Measurements from ENCODE around the gene MICAL2.

MICAL2 gene

DNA sequence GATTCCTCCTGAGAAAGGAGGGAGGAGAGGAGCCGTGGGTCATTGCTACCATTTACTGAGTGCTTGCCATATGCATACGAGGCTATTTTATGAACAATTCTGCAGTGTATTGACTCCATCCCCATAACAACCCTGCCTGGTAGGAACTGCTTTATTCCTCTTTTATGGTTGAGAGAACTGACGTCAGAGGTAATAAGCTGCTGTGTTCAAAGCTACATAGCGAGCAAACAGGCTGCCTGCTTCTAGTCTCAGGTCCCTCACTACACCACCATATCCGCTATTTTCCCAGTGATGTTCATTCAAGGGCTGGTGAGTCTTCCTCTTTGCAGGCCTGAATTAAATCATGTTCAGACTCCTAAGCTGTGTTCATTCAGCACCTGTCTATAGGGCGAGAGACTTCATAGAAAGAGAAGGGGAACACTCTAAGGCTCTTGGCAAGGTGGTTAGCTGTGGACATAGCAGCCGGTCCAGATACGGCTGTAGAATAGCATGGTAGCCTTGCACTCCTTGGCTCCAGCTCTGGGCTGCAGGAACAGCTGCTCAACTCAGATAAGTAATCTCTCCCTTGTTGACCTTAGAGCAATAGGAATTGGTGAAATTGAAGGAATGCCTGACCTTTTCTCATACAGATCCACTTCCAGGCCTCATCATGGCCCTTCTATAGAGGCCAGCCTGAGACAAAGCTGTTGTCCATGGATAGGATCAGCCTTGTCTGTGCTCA is 82.6 kb downstream of the MICAL2 start:
- DNase-seq = no peak

DNA sequence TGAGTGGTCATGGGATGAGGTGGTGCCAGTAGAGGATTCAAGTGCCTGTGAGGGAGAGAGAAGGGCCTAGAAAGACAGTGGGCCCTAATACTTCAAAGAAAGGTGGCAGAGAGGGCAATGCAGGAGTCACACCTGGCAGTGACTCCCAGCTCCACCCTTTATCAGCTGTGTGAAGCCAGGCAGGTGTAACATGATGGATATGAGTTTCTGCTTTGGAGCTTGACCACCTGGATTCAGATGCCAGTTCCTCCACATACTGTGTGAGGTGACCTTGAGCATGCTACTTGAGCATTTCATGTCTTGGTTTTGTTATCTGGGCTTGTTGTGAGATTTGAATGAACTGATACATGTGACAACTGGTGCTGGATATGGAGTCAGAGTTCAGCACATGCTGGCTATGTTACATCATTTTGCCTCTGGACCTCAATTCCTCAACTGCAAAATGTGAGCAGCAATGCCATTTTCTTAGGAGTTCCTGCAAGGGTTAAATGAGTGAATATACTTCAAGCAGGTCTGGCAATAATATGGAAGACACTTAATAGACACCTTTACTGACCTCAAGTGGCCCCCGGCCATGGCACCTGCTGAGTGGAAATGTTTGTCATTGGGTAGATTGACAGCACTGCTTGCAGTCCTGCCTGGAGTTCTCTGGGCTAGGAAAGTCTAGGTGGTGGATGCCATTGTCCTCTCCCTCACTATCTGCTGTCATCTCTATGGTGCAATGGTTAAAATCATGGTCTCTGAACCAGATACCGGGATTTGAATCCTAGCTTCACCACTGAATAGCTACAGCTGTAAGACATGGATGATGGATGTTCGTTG is 83.3 kb downstream of the MICAL2 start:
- no peak for DNase-seq

DNA sequence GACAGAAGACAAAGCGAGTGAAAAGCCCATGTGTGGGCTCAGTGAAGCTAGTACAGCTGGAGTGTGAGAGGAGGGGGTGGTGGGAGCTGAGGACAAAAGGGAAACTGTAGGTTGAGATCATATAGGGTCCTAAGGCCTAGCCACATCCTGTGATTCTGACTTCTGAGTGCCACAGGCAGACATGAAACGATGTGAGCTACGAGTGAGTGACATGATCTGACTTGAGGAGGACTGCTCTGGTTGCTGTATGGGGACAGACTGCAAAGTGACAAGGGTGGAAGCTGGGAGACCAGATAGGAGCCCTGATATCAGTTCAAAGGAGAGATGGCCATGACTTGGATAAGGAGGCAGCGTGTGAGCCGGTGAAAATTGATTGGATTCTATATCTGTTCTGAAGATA is 85.4 kb downstream of the MICAL2 start:
- DNase-seq = no peak

DNA sequence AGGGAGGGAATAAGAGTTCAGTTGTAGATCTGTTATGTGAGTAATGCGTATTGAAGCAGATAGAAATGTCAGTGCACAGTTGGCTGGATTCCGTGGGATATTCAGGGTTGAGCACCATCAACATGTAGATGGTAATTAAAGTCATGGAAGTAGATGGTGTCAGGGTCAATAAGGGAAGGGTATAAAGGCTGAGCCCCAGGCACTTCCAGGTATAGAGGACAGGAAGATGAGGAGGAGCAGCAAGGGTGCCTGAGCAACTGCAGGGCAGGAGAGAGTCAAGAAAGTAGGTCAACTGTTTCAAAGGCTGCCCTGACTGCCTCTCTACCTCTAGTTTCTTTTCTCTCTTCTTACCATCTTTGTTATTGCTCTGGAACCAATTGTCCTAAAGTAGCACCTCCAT is 85.9 kb downstream of the MICAL2 start:
- no peak for DNase-seq

DNA sequence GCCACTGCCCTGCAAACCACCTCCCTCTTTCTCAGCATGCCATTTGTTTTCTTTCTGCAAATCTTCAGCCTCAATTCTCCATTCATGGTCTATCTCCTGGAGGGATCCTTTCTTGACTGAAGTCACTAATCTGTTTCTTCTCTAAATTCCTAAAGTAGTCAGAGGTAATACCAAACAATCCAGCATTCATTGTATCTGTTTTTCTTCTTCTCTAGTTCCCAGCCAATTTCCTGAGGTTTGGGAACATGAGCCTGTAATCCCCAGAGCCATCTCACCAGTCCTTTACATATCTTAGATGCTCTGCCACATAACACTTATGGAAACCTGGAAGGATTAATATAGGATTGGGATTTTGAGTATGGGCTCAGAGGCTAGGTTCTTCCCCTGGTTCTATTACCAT is 86.5 kb downstream of the MICAL2 start:
- DNase-seq = no peak

DNA sequence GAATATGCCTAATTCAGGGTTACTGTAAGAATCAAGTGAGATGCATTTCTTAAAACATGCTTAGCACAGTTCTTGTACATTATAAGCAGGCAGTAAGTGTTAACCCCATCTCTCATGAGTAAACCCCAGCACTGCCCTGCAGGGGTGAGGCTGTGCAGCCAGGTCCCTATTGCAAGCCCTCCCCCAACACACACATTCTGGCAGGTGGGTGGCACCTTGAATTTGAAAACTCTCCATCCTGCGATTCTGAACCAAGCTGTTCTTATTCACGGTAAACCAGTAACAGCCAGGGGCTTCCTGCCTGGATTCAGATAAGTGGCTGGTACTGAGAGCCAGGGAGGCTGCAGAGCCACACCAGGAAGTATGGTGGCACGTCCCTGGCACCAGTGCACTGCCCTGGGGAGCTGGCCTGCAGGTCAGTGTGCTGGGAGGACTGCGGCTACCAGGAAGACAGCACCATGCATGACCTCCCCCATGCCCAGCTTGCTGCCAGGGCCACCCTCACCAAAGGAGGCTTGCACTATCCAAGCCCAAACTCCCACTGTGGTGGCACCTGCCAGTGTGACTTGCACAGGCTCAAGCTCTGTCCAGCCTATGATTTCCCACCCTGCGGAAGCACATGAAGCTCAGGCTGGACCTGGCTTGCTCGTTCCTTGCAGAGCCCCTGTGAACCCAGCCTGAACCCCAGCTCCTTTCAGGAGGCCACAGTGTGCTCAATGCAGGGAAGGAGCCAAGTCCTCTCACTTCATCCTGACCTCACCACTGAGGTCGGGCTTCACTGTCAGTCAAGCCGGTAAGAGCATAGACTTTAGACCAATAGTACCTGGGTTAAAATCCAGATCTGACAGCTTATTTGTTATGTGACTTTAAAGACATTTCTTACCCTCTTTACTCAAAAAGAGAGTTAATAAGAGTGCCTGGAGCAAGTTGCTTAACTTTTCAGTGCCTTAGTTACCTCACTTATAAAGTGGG is 88.1 kb downstream of the MICAL2 start:
- no peak for DNase-seq

DNA sequence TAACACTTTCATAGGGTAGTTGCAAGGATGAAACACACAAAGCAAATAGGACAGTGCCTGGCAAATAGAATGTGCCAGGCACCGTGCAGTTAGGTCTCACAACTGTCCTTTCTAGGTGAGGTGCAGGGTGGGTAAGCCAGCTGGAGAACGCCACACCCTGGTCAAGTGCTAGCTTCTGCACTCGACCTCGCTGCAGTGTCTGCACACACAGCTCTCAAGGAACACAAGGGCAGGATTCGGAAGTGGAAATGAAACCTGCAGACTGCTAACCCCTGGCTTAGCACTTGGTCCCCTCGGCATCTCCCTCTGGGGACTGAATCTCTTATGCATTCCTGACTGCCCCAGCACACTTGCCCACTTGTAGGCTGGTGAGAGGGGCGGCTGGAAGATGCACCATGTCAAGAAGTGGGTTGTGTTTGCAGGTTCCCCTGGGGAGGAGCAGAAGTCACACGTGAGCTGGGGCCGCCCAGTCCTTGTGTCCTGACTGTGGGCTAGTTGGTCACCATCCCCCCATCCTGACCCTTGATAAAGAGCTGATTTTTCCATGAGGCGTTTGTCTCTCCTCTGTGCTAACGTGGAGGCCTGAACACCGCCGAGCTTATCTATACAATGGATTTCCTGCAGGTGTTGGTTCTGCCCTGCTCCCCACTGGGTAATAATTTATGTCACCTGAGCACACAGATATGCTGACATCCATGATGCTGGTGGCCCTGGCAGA is 89.0 kb downstream of the MICAL2 start:
- no peak for DNase-seq

DNA sequence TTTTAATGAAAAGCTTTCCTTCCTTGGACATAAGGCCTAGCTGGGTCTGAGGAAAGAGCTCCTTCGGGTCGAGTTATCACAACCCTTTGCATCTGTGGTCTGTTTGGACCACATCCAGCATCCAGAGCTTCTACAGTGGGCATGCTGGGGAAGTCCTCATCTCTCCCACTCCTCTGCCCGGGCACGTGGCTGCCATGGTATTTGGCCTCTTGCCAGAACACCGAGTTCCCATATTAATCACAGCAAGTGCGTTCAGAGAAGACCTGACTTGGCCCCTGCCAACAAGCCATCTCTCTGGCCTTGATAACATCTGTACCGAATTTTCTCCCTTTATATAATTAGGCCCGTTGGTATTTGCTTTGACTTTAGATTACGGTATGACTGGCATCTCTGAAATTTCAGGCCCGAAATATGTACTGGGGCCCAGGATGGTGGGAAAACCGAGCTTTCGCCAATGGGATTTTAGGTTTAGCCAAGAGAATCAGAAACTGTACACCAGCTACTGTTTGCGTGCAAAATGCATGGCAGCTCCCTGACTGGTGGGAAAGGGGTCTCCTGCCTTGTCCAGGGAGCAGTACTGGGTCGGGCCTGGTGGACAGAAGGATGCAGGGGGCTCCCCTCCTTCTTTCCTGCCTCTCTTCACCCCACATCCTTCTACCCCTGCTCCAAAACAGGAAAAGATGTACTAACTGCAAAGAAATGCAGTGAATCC is 90.0 kb downstream of the MICAL2 start:
- no peak for DNase-seq

DNA sequence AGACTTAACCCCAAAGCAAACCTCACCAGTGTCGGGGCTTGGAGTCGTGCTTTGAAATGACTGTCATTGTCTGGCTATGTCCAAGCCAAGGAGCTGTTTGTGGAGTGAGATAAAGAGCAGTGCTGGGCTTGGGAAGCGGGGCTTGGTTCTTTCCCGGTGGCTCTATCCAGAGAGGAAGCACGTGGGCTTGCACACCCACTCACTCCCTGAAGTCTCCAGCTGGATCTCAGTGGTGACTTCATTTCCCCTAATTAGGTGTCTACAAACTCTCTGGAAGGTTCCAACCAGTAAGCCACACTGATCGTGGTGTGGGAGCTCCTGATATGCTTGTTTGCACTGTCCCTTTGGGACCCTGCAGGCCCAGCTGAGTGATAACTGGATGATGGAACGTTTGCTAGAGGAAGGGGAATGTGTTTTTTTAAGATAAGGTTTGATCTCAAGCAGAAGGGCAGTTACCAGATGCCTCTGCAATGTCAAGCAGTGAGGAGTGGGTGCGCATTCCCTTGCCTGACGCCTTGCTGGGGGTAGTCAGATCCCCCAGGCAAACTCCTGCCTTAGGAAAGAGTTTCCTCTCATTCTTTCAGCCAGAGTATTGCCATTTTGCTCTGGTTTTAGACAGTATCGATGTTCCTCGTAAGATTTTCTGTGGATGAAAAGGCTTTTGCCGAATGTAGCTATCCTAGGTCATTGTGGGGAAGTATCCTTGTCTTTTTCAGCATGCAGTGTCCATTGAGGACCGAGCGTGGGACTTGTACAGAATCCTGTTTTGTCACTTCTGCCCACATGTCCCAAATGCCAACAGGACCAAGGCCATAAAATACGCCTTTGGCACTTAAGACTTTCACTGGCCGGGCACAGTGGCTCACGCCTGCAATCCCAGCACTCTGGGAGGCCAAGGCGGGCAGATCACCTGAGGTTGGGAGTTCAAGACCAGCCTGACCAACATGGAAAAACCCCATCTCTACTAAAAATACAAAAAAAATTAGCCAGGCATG is 90.9 kb downstream of the MICAL2 start:
- no peak for DNase-seq

DNA sequence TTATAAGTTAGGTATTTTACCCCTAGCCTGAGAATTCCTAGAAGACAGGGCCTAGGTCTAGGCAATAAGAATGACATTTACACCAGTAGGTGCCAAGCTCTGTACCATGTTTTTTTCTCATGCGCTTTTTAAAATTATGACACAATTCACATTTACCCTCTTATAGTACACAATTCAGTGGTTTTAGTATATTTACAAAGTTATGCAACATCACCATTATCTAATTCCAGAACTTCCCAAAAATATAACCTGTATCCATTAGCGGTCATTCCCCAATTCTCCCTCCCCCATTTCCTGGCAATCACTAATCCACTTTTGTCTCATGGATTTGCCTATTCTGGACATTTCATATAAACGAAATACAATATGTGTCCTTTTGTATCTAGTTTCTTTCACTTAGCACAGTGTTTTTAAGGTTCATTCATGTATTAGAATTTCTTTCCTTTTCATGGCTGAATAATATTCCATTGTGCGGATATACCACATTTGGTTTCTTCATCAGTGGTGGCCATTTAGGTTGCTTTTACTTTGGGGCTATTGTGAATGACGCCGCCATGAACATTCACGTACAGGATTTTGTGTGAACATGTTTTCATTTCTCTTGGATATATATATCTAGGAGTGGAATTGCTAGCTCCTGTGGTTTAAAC is 92.4 kb downstream of the MICAL2 start:
- DNase-seq = no peak

DNA sequence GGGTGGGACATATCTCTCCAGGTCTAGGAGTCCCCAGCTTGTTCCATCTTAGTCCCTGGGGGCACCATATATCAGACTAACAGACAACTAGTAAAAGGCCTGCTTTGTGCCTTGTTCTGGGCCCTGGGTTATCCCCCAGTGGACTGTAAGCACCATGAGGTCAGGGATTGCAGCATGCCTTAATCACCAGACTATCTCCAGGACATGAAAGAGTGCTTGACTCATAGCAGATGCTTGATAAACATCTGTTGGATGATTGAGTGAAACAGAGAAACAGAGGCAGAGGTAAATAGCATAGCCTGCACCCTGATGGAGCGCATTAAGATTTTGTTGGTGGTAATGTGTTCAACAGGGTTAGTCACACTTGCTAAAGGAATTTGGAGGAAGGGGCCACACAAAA is 94.1 kb downstream of the MICAL2 start:
- no peak for DNase-seq

DNA sequence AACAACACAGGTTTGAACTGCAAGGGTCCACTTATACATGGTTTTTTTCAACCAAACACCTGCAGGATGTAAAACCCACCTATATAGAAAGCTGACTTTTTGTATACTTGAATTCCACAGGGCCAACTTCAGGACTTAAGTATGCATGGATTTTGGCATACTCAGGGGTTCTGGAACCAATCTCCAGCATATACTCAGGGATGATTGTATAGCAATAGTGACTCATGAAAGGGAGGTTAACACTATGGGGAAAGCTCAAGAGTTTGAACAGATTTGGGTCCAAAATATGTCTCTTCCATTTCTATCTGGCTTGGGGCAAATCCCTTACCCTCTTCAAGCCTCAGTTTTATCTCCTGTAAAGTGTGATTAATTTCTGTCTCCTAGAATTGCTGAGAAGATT is 94.9 kb downstream of the MICAL2 start:
- no peak for DNase-seq

DNA sequence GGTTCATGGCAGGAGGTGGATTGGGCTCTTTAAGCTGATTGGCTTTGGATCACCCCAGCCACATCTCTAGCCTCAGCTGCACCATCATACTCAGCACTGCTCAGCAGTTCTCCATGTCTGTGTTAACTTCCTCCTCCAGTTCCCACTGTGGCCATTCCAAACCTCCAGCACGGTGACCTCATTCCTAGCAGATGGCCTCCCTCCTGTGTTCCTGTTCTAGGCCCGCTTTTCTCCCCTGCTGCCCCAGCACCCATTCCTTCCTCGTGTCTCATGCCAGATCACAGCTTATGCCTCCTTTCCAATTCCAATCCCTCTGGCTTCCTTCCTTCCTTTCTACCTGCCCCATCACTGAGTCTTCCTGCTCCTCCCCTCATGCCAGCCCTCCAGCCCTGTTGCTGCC is 96.1 kb downstream of the MICAL2 start:
- DNase-seq = no peak

DNA sequence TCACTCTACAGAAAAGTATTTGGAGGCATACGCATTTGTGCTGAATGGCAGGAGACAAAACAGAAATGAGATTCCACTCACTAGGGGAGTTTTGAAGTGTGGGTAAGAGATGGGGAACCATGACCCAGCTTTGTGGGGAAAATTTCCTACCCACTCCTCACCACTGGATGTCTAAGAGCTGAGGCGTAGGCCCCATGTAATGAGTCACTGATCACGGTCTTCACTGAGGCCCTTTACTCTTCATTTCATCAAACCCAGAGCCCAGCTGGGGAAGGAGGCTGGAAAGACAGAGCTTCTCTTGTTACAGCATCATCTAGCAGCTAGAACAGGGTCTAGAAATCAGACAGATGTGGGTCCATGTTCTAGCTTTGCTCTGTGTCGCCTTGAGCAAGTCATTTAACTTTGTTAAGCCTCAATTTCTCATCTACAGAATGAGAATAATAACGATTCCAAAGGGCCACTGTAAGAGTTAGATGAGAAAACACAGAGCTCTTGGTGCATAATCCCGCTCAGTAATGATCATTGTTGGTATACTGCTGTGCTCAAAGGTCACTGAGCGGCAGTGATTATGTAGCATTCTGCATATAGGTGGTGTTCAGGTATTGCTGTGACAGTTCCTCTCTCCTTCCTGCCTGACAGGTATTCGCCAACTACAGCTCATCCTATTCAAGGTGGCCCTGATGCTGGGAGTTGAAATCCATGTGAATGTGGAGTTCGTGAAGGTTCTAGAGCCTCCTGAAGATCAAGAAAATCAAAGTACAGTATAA is 97.2 kb downstream of the MICAL2 start:
- no peak for DNase-seq

DNA sequence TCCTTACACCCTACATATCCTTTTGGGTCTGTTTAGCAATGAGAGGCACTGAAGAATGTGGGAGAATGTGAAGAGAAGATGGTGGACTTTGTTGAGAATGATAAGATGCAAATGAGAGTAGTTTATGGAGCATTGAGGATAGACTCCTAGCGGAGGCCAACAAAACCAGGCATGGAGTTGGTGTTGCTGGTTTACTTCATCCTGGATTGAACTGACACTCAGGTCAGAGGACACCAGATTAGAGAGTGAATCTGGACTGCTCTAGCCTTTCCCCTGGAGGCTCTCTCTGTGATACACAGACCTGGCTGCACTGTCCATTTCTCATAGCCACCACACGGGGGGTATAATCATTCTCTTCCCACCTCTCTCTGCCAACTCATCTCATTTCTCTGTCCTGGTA is 98.7 kb downstream of the MICAL2 start:
- no peak for DNase-seq

DNA sequence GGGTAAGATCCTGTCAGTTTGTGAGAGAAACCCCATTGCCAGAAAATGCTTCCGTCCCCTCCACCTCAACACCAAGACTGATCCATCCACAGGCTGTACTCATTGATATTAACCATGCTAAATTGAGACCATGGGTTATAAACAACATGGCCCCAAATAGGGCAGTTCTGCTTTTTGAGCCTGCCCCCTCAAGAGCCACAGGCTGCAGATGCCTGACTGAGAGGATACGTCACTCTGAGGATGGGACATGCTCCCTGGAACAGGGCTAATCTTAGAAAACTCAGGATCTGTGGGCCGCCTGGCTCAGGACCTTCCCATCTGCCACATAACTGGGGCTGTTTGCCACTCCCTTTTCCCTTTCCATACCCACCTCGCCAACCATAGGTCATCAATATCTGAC is 99.8 kb downstream of the MICAL2 start:
- DNase-seq = no peak

DNA sequence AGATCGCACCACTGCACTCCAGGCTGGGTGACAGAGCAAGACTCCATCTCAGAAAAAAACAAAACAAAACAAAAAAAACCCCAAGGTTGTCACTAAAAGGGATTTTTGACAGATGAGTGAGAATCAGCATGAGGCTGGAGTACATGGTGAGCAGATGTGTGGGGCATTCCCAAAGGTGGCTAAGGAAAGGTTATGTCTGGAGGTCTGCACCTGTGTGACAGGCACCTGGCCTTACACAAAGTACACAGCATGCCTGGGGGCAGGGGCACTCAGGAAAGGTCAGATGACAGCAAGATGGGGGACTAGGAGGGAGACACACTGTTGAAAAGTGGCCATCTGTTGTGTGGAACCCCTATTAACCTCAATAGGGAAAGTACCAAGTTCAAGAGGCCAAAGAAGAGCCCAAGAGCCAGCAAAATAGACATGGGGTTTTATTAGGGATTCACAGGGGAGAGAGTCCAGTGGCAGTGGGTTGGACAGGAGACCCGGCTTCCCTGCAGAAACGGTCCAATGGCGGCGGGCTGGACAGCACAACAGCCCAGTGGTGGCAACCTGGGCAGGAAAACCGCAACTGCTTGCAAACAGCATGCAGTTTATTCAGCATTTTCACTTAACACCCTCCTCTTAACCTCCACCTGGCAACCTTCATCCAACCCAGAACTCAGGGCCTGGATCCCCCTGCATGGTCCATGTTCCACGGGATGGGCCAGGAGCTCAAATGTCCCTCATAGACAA is 101.1 kb downstream of the MICAL2 start:
- DNase-seq = no peak

DNA sequence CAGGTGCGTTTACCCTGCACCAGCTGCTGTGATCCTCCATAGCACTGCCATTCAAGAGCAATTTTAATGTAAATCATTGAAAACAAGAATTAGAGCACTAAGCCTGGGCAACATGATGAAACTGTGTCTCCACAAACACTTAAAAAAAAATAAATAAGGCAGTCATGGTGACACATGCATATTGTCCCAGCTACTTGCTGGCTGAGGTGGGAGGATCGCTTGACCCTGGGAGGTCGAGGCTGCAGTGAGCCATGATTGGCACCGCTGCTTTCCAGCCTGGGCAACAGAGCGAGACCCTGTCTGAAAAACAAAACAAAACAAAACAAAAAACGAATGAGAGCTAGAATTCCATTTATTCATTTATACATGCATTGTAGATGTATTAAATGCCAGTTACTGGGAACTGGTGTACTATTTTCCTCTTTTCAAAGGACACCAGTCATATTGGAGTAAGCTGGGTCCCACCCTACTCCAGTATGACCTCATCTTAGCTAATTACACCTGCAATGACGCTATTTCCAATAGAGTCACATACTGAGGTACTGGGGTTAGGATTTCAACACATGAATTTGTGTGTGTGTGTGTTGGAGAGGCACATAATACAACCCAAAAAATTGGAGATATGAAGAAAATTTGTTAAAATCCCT is 101.9 kb downstream of the MICAL2 start:
- DNase-seq = no peak

All from activated gamma-delta T cell (primary cell).